ENCODE results near the gene PNMA8C. TPM values are rescaled to one million over a fixed set of nuclear protein-coding genes. Genes with fewer than 3 reads are reported as not detected.

PNMA8C gene
- 0.42 TPM for polyA plus RNA-seq (2013)

GRCh38 chr19:46428239-46429135 is at the start of gene PNMA8C:
Gene PNMA8C (minus strand): TSS chr19:46428936. CDS start chr19:46428359, 577 bp downstream.
- peak; percentile 72 to 87 (median 78) for DNase-seq
- ChIA-PET CTCF (no interaction called here), POLR2A (no interaction called here)
- peaks cover 4 to 63% (median 26%) of the 10 kb centered on the region in 5 experiments for H3K27me3 ChIP-seq (replicated peaks in 2 of 5; ENCODE audit: control insufficient read depth in 4 of 5, insufficient read depth in 5 of 5, low read length in 4 of 5)
- H3K9me3 ChIP-seq (ENCODE audit: control extremely low read depth in 1 of 5, control insufficient read depth in 4 of 5, insufficient read depth in 2 of 5, low read depth in 1 of 5, low read length in 4 of 5) = no peaks in the 10 kb centered on the region
- H3K27ac ChIP-seq (ENCODE audit: insufficient read depth in 1 of 2, low read depth in 1 of 2, low read length in 2 of 2, poor library complexity in 1 of 2, severe bottlenecking in 2 of 2) = no peak within 1 kb of the TSS
- H3K4me1 ChIP-seq (ENCODE audit: control extremely low read depth in 1 of 4, control insufficient read depth in 4 of 4, insufficient read depth in 4 of 4, low read length in 3 of 4) = peaks cover 0 to 23% (median 15%) of the 10 kb centered on the region in 4 experiments
- no peaks in the 10 kb centered on the region for H3K36me3 ChIP-seq (ENCODE audit: control insufficient read depth in 4 of 4, insufficient read depth in 4 of 4, low read length in 3 of 4)
- H3K4me3 ChIP-seq (ENCODE audit: control insufficient read depth in 1 of 7, extremely low read depth in 1 of 7, insufficient read depth in 4 of 7, low read depth in 2 of 7, low read length in 6 of 7) = peak within 1 kb of the TSS in 4 of 7 experiments; percentile 8 to 69 (median 46)
- 26% methylated on average over 45 of the region's 52 CpGs for WGBS (ENCODE audit: insufficient coverage)

- H3K27ac ChIP-seq (ENCODE audit: insufficient read depth in 1 of 2, low read depth in 1 of 2, low read length in 2 of 2, poor library complexity in 1 of 2, severe bottlenecking in 2 of 2) = no peak overlapping the region
- CTCF ChIA-PET = interaction anchor here (1.4 kb wide), 1 partner anchor 11 kb away, joined by 3 read pairs; no protein-coding TSS in a partner anchor
- H3K4me3 ChIP-seq (ENCODE audit: control insufficient read depth in 1 of 7, extremely low read depth in 1 of 7, insufficient read depth in 4 of 7, low read depth in 2 of 7, low read length in 6 of 7) = no peak overlapping the region
- peaks cover 0 to 13% (median 9%) of the 10 kb centered on the region in 4 experiments for H3K4me1 ChIP-seq (ENCODE audit: control extremely low read depth in 1 of 4, control insufficient read depth in 4 of 4, insufficient read depth in 4 of 4, low read length in 3 of 4)
- WGBS (ENCODE audit: insufficient coverage) = 100% methylated on average over 1 of the region's 2 CpGs
- peaks cover 0 to 53% (median 20%) of the 10 kb centered on the region in 5 experiments for H3K27me3 ChIP-seq (replicated peaks in 2 of 5; ENCODE audit: control insufficient read depth in 4 of 5, insufficient read depth in 5 of 5, low read length in 4 of 5)
- no peak for DNase-seq
- no peaks in the 10 kb centered on the region for H3K36me3 ChIP-seq (ENCODE audit: control insufficient read depth in 4 of 4, insufficient read depth in 4 of 4, low read length in 3 of 4)
- no peaks in the 10 kb centered on the region for H3K9me3 ChIP-seq (ENCODE audit: control extremely low read depth in 1 of 5, control insufficient read depth in 4 of 5, insufficient read depth in 2 of 5, low read depth in 1 of 5, low read length in 4 of 5)
- POLR2A ChIA-PET = no interaction called here
Observed at GRCh38 chr19:46475986-46476385, 47.2 kb upstream of the PNMA8C start.

GRCh38 chr19:46474211-46474610 is 45.5 kb upstream of the PNMA8C start:
- Histone ChIP-seq H3K4me3 (ENCODE audit: control insufficient read depth in 1 of 7, extremely low read depth in 1 of 7, insufficient read depth in 4 of 7, low read depth in 2 of 7, low read length in 6 of 7) (no peak overlapping the region), H3K9me3 (ENCODE audit: control extremely low read depth in 1 of 5, control insufficient read depth in 4 of 5, insufficient read depth in 2 of 5, low read depth in 1 of 5, low read length in 4 of 5) (peaks cover 0 to 2% (median 0%) of the 10 kb centered on the region in 5 experiments), H3K36me3 (ENCODE audit: control insufficient read depth in 4 of 4, insufficient read depth in 4 of 4, low read length in 3 of 4) (no peaks in the 10 kb centered on the region), H3K27me3 (replicated peaks in 2 of 5; ENCODE audit: control insufficient read depth in 4 of 5, insufficient read depth in 5 of 5, low read length in 4 of 5) (peaks cover 0 to 64% (median 25%) of the 10 kb centered on the region in 5 experiments), H3K27ac (ENCODE audit: insufficient read depth in 1 of 2, low read depth in 1 of 2, low read length in 2 of 2, poor library complexity in 1 of 2, severe bottlenecking in 2 of 2) (no peak overlapping the region), H3K4me1 (ENCODE audit: control extremely low read depth in 1 of 4, control insufficient read depth in 4 of 4, insufficient read depth in 4 of 4, low read length in 3 of 4) (peaks cover 0 to 13% (median 9%) of the 10 kb centered on the region in 4 experiments)
- ChIA-PET CTCF (interaction anchor here (0.6 to 1.5 kb wide), 4 partner anchors 16 to 86 kb away, joined by 3 read pairs; no protein-coding TSS in a partner anchor), POLR2A (interaction anchor here (0.9 kb wide), 1 partner anchor 112 kb away, joined by 3 read pairs; no protein-coding TSS in a partner anchor)
- DNase-seq = no peak
- WGBS (ENCODE audit: insufficient coverage) = 97% methylated on average over 7 of the region's 8 CpGs

- POLR2A ChIA-PET = no interaction called here
- CTCF ChIA-PET = no interaction called here
- no peak overlapping the region for H3K4me3 ChIP-seq (ENCODE audit: control insufficient read depth in 1 of 7, extremely low read depth in 1 of 7, insufficient read depth in 4 of 7, low read depth in 2 of 7, low read length in 6 of 7)
- no peak for DNase-seq
- 88% methylated on average over 4 of the region's 4 CpGs for WGBS (ENCODE audit: insufficient coverage)
- peaks cover 0 to 13% (median 7%) of the 10 kb centered on the region in 4 experiments for H3K4me1 ChIP-seq (ENCODE audit: control extremely low read depth in 1 of 4, control insufficient read depth in 4 of 4, insufficient read depth in 4 of 4, low read length in 3 of 4)
- peaks cover 0 to 60% (median 25%) of the 10 kb centered on the region in 5 experiments for H3K27me3 ChIP-seq (replicated peaks in 2 of 5; ENCODE audit: control insufficient read depth in 4 of 5, insufficient read depth in 5 of 5, low read length in 4 of 5)
- peaks cover 0 to 2% (median 0%) of the 10 kb centered on the region in 5 experiments for H3K9me3 ChIP-seq (ENCODE audit: control extremely low read depth in 1 of 5, control insufficient read depth in 4 of 5, insufficient read depth in 2 of 5, low read depth in 1 of 5, low read length in 4 of 5)
- no peaks in the 10 kb centered on the region for H3K36me3 ChIP-seq (ENCODE audit: control insufficient read depth in 4 of 4, insufficient read depth in 4 of 4, low read length in 3 of 4)
- no peak overlapping the region for H3K27ac ChIP-seq (ENCODE audit: insufficient read depth in 1 of 2, low read depth in 1 of 2, low read length in 2 of 2, poor library complexity in 1 of 2, severe bottlenecking in 2 of 2)
Observed at GRCh38 chr19:46472592-46472991, 43.9 kb upstream of the PNMA8C start.

- 49% methylated on average over 8 of the region's 11 CpGs for WGBS (ENCODE audit: insufficient coverage)
- peaks cover 0 to 64% (median 25%) of the 10 kb centered on the region in 5 experiments for H3K27me3 ChIP-seq (replicated peaks in 2 of 5; ENCODE audit: control insufficient read depth in 4 of 5, insufficient read depth in 5 of 5, low read length in 4 of 5)
- CTCF ChIA-PET = no interaction called here
Observed at GRCh38 chr19:46471811-46472543, 43.2 kb upstream of the PNMA8C start.

GRCh38 chr19:46471116-46471733 is 42.5 kb upstream of the PNMA8C start, which contains the start of gene PNMA8A:
Gene PNMA8A (minus strand): TSS chr19:46471563. CDS start chr19:46471035, 528 bp downstream.
- DNase-seq = peak in 2 of 3 donors; percentile 66 to 72
- H3K4me3 ChIP-seq (ENCODE audit: control insufficient read depth in 1 of 7, extremely low read depth in 1 of 7, insufficient read depth in 4 of 7, low read depth in 2 of 7, low read length in 6 of 7) = peak within 1 kb of the TSS in 4 of 7 experiments; percentile 30 to 39 (median 35)
- ChIA-PET POLR2A (no interaction called here), CTCF (interaction anchor here (1.1 to 2.2 kb wide), 3 partner anchors 12 to 76 kb away, joined by 3 to 8 read pairs (median 3); no protein-coding TSS in a partner anchor)
- H3K27ac ChIP-seq (ENCODE audit: insufficient read depth in 1 of 2, low read depth in 1 of 2, low read length in 2 of 2, poor library complexity in 1 of 2, severe bottlenecking in 2 of 2) = no peak within 1 kb of the TSS
- H3K36me3 ChIP-seq (ENCODE audit: control insufficient read depth in 4 of 4, insufficient read depth in 4 of 4, low read length in 3 of 4) = no peaks in the 10 kb centered on the region
- H3K27me3 ChIP-seq (replicated peaks in 2 of 5; ENCODE audit: control insufficient read depth in 4 of 5, insufficient read depth in 5 of 5, low read length in 4 of 5) = peaks cover 0 to 67% (median 25%) of the 10 kb centered on the region in 5 experiments
- H3K9me3 ChIP-seq (ENCODE audit: control extremely low read depth in 1 of 5, control insufficient read depth in 4 of 5, insufficient read depth in 2 of 5, low read depth in 1 of 5, low read length in 4 of 5) = peaks cover 0 to 2% (median 0%) of the 10 kb centered on the region in 5 experiments
- WGBS (ENCODE audit: insufficient coverage) = 5% methylated on average over 42 of the region's 57 CpGs
- H3K4me1 ChIP-seq (ENCODE audit: control extremely low read depth in 1 of 4, control insufficient read depth in 4 of 4, insufficient read depth in 4 of 4, low read length in 3 of 4) = peaks cover 0 to 13% (median 7%) of the 10 kb centered on the region in 4 experiments

More at GRCh38 chr19:46471811-46472543, 43.2 kb upstream of the PNMA8C start:
- H3K4me1 ChIP-seq (ENCODE audit: control extremely low read depth in 1 of 4, control insufficient read depth in 4 of 4, insufficient read depth in 4 of 4, low read length in 3 of 4) = peaks cover 0 to 13% (median 7%) of the 10 kb centered on the region in 4 experiments
- peak overlapping the region in 2 of 7 experiments; percentile 30 to 36 for H3K4me3 ChIP-seq (ENCODE audit: control insufficient read depth in 1 of 7, extremely low read depth in 1 of 7, insufficient read depth in 4 of 7, low read depth in 2 of 7, low read length in 6 of 7)
- H3K27ac ChIP-seq (ENCODE audit: insufficient read depth in 1 of 2, low read depth in 1 of 2, low read length in 2 of 2, poor library complexity in 1 of 2, severe bottlenecking in 2 of 2) = no peak overlapping the region
- H3K9me3 ChIP-seq (ENCODE audit: control extremely low read depth in 1 of 5, control insufficient read depth in 4 of 5, insufficient read depth in 2 of 5, low read depth in 1 of 5, low read length in 4 of 5) = peaks cover 0 to 2% (median 0%) of the 10 kb centered on the region in 5 experiments
- no peak for DNase-seq
- H3K36me3 ChIP-seq (ENCODE audit: control insufficient read depth in 4 of 4, insufficient read depth in 4 of 4, low read length in 3 of 4) = no peaks in the 10 kb centered on the region
- POLR2A ChIA-PET = no interaction called here

All from common myeloid progenitor, CD34-positive (primary cell).